VCaP (cell line): ENCODE measurements around the gene IL1RAP.

Source experiments
- H3K27ac ChIP-seq: fragments of 450-650 bp; 2 replicates; pipeline ENCODE4 v1.5.1; 2017
- CTCF ChIP-seq: fragments of 450-650 bp; conservative IDR thresholded peaks from 2 replicates; pipeline ENCODE4 v1.5.1; 2017; ENCODE audit warnings: mild to moderate bottlenecking, moderate library complexity

The IL1RAP gene

GRCh38 chr3:190556351-190556750, 42.5 kb downstream of the IL1RAP start:
- no peak overlapping the region for H3K27ac ChIP-seq
- no peak for TF ChIP-seq CTCF

GRCh38 chr3:190557296-190557695, 43.4 kb downstream of the IL1RAP start:
- no peak overlapping the region for H3K27ac ChIP-seq
- TF ChIP-seq CTCF = no peak

GRCh38 chr3:190558316-190558715, 44.4 kb downstream of the IL1RAP start:
- H3K27ac ChIP-seq = no peak overlapping the region
- TF ChIP-seq CTCF = no peak

- H3K27ac ChIP-seq = no peak overlapping the region
- no peak for TF ChIP-seq CTCF
These were observed 44.9 kb downstream of the IL1RAP start for GRCh38 chr3:190558796-190559195.

GRCh38 chr3:190560013-190560895, 46.4 kb downstream of the IL1RAP start:
- no peak overlapping the region for H3K27ac ChIP-seq
- no peak for TF ChIP-seq CTCF

- TF ChIP-seq CTCF = no peak
- no peak overlapping the region for H3K27ac ChIP-seq
These were observed 49.1 kb downstream of the IL1RAP start for GRCh38 chr3:190562866-190563510.

- no peak overlapping the region for H3K27ac ChIP-seq
- no peak for TF ChIP-seq CTCF
These were observed 50.3 kb downstream of the IL1RAP start for GRCh38 chr3:190564175-190564574.
